ENCODE data around the gene TRIM24.
"Not testable (repeated sequence)": the region's sequence is repeated elsewhere in the genome, so short reads cannot be mapped to it uniquely, and the experiment has no call there.

Gene TRIM24

GRCh38 chr7:138460176-138460648 is at the start of gene TRIM24:
Gene TRIM24 (plus strand): TSS chr7:138460259. CDS start chr7:138460549, 290 bp downstream.
- DNase-seq = peak in 9 of 58 donors; percentile 90 to 100 (median 99)

DNA sequence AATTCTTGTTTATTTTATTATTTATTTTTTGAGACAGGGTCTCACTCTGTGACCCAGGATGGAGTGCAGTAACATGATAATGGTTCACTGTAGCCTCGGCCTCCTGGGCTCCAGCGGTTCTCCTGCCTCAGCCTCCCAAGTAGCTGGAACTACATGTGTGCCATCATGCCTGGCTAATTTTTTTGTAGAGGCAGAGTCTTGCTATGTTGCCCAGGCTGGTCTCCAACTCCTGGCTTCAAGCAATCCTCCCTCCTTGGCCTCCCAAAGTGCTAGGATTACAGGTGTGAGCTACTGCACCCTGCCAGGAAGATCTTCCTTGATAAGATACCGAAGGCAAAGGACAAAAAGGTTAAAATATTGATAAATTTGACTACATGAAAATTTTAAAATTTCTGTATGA is 48.0 kb upstream of the TRIM24 start:
- DNase-seq = not testable (repeated sequence)

DNA sequence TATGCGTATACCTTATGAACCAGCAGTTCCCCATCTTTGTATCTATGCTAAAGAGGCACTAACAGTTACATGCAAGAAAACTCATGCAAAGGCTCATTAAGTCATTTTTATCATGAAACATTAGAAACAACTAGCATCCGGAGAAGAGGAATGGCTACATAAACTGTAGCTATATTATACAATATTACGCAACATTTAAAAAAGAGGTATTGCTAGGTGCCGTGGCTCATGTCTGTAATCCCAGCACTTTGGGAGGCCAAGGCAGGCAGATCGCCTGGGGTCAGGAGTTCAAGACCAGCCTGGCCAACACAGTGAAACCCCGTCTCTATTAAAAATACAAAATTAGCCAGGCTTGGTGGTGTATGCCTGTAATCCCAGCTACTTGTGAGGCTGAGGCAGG is 47.1 kb upstream of the TRIM24 start:
- DNase-seq = not testable (repeated sequence)

DNA sequence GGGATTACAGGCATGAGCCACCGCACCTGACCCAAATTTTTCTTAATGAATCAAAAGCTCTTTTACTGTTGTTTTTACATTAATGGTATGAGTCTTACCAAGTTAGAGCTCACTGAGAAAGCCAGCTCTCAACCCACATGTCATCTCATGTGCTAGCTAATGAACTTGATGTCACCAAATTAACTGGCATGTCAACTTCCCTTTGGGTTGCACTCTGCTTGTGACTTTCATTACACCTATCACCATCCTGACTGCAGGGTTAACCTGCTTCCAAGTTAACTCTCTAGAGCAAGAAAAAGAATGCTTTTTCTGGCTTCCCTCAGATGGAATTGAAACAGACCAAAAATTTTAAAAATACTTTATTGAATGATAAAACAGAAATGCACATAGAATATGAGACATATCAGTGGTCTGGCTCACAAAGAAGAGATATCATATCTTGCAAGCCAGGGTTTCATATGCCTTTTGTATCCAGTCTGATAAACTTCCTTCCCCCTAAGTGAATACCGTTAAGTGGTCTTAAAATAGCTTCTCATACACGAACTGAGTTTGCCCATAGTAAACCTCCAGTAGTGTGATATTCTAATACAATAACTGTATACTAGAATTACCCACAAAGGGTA is 42.9 kb upstream of the TRIM24 start:
- no peak for DNase-seq

GRCh38 chr7:138417764-138418163 is 42.3 kb upstream of the TRIM24 start:
- DNase-seq = no peak

GRCh38 chr7:138418403-138418802 is 41.7 kb upstream of the TRIM24 start:
- not testable (repeated sequence) for DNase-seq

DNA sequence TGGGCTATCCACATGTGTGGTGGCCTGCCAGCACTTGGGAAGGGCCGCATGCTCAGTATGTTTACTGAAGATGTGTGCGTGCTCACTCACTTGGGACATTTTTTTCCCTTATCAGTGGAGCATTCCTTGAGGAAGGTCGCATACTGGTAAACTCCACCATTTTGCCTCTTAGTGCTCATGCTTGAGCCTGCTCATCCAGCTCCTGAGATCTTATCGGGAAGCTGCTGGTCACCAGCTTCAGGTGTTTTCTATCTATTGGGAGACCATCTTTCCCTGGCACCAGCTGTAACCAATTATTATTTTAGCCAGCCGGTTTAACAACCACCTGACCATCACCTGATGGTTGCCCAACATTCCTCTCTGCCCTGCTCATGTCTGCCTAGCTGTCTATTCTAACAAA is 35.0 kb upstream of the TRIM24 start:
- DNase-seq = no peak

GRCh38 chr7:138429577-138430250 is 30.3 kb upstream of the TRIM24 start:
- no peak for DNase-seq

DNA sequence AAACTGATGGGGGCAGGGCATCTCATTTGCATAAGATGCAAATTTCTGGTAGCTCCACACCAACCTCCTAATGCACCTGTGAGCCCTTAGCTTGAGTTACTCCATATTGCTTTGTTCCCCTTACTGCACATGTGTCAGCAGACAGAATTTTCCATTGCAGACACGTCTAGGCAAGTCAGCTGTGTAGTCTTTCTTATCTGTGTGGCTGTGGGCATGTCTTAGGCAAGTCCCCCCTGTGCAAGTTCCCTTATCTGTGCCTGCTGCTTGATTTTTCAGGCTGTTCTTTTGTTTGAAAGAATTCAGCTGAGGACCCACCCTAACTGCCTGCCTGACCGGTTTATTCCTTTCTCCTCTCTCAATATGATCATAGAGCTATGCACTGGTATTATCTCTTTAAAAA is 28.5 kb upstream of the TRIM24 start:
- DNase-seq = no peak

- DNase-seq = no peak
Measured at GRCh38 chr7:138433583-138434443, 26.2 kb upstream of the TRIM24 start.

DNA sequence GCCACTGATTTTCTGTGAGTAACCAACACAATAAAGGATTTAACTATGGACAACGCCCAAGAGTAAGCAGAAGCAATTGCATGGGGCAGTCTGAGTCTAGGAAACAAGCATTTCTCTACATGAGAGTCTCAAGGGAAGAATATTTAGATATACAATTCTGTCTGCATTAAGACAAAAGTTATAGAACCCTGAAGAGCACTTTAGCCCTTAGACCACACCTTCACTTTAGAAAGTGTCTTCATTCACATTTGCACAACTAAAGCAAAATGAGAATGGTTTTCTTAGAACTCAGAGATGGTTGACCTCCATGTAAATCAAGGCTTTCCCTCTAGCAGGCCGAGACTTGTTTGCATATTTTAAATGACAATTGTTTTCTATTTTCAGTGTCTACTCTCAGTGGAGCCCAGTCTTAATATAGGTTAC is 25.5 kb upstream of the TRIM24 start:
- no peak for DNase-seq

GRCh38 chr7:138435231-138435919 is 24.7 kb upstream of the TRIM24 start:
- DNase-seq = no peak

DNA sequence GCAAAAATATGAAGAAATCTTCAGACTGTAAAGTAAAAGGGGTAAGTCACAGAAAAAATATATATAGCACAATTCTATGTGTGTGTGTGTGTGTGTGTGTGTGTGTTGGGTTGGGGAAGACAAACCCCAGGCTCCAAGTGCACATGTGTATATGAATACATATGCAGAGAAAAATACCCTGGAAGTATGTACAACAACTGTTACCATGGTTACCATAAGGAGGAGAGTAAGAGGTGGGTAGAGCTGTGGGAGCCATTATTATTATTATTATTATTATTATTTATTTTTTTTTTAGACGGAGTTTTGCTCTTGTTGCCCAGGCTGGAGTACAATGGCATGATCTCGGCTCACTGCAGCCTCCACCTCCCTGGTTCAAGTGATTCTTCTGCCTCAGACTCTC is 23.7 kb upstream of the TRIM24 start:
- DNase-seq = no peak

DNA sequence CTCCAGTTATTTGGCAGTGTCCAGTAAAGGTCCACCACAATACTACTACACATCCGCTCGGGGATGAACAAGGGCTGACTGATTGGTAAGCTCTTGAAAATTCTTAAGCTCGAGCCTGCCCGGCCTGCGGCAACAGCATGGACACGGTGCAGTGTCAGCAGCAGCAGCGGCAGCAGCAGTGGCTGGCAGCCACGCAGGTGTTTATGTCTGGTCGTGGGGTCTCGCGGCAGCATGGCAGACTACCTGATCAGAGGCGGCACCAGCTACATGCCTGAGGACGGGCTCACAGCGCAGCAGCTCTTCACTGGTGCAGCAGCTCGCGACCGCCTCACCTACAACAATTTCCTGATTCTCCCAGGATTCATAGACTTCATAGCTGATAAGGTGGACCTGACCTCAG is 19.6 kb upstream of the TRIM24 start:
- DNase-seq = no peak

GRCh38 chr7:138442822-138443221 is 17.2 kb upstream of the TRIM24 start:
- no peak for DNase-seq

DNA sequence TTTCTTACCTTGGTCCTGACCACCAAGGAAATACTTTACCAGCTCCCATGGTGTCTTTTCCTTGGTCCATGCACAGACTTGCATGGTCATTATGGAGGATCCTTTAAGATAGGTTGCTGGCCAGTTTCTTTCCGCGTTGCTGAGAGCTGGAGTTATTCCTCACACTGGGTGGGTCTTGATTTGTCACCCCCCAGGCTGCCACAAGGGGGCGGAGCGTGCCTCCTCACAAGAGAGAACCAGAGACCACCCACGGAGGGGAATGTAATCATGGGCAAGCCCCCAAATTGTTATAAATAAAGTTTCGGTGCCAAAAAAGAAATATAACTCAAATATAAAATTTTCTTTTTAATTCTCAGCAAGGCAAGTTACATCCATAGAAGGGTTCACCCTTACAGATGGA is 10.5 kb upstream of the TRIM24 start:
- no peak for DNase-seq

- no peak for DNase-seq
Measured at GRCh38 chr7:138455609-138456008, 4.5 kb upstream of the TRIM24 start.

GRCh38 chr7:138456220-138456619 is 3.8 kb upstream of the TRIM24 start:
- no peak for DNase-seq

DNA sequence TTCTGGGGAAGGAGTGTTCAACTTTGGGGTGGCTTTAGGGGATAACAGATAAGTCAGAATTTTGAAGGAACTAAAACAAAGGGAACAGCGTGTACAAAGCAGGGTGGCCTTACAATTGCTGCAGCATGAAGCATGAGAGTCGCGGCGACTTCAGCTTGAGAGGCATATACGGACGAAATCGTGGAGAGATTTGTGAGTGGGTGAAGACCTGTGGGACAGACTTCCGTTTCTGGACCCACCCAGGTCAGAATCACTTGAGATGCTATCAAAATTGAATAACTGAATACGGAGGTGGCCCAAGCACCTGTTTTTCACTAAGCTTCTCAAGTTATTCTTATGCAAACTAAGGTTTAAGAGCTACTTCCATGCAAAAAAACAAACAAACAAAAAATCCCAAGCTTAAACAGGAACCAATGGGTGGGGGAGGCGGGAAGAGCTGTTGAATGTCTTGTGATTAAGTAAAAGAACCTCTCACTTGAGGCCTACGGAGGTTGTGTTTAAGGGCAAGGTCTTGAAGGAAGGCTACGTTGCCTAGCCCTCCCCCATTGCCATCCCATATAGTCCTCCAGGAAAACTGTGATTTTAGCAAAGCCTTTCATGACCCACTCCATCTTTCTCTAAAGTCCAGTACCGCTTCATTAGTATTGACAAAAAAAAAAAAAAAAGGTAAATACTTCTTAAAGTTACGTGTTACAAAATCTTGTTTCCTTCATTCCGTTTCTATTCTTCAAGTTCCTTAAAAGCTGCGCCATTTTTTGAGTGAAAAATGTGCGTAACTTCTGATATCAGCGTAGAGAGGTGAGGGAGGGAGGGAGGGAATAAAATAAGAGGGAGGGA is 1.3 kb upstream of the TRIM24 start:
- no peak for DNase-seq

DNA sequence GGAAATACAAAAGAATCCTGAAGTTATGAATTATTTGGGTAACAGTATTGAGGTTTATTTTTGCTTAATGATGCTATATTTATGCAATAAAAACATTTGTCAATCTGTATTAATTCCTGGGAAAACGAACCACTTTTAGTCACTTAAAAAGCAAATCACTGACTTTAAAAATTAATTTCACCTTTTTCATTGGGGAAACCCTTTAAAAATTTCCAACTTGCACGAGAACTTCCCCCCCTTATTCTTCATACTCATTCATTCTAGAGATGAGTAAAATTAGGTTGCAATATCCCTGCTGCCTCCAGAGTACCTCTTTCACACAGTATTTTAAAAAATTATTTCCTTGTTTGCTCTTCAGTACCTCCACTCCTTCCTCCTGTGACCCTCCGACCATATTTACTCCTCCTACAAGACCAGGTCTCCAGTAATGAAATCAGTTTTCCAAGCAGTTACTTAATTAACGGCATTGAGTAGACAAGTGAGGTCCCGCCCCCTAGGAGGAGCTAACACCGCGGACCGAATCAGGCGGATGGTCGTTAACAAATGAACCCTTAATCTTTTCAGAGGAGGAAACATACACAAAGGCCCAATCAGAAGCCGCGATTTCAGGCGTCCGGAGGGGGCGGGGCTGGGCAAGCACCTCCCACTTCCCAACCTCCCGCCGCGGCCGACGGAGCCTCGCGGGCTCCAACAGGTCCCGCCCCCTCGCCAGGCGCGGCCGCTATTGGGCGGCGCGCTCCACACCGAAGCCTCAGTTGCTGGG is 465 bp upstream of the TRIM24 start:
- DNase-seq = peak in 55 of 58 donors; percentile 88 to 100 (median 98)

Data from anterior cingulate cortex (tissue), 58 donors.